HG03060 (cell line): ENCODE results near the gene SLC5A3.

Source experiments
- ATAC-seq: cut with Tn5 transposase; IDR thresholded peaks from one replicate; pipeline ENCODE4 v1.9.1; 2021; ENCODE audit warnings: low read depth, moderate number of reproducible peaks; ENCODE audit not compliant: unreplicated experiment

Gene SLC5A3

DNA sequence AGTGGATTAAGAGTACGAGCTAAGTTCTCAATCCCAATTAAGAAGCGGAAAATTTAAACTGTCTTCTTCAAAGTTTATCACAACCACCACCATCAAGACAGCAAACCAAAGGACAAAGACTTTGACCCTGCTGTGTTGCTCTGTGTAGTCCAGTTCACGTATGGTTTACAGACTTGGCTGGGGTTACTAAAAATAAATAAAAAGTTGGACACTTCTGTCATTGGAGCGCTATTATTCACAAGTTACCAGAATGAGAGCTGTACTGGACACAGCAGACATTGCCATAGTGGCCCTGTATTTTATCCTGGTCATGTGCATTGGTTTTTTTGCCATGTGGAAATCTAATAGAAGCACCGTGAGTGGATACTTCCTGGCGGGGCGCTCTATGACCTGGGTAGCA is 21.6 kb downstream of the SLC5A3 start:
- no peak for ATAC-seq

DNA sequence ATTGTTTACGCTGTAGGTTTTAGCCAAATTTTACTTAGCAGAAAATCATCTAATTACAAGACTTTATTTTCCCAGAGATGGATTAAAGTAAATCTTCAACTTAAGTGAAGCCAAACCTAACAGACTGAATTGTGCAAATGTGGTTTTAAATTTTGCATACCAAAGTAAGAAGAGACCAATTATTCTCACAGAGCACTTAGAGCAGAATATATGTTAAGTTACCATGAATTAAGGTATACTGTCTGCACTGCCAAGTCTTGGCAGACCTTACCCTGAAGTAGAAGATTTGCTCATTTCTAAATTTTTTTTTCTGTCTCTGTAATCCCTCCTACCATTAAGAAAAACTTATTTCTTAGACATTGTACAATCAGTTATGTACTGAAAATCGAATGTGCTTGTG is 24.1 kb downstream of the SLC5A3 start:
- no peak for ATAC-seq

DNA sequence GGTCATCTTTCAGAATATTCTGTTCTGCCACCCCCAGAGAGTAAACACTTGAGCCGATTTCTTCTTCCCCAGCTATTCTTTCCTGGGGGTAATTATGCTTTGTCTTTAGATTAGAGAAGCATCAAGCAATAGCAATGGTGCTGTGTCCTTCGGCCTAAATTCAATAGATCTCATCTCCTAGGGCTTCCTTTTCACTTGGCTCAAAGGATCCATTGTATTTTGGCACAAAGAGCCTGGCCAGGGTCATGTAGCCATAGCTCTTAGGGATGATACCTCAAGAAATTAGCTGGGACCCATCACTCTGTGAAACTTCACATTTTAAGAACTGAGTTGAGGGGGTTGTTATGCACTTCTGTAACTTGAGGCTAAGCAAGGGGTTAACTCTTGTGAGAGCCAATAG is 27.0 kb downstream of the SLC5A3 start:
- ATAC-seq = no peak

DNA sequence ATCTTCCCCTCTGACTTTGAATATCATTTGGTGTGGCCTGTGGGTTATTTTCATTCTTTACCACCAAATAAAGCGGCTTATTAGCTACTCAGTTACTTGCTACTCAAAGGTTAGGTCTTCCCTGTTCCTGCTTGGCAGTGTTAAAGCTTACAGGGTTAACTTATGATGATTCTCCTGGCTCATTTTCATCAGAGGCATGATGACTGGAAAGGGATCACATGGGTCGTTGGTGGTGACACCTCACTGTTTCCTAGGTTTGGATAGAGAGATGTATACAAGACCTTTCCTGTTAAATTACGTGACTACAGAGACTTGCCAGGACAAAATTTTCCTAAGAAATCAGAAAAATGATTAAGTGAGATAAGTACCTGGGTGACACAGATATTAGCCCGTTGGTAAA is 27.4 kb downstream of the SLC5A3 start:
- no peak for ATAC-seq

DNA sequence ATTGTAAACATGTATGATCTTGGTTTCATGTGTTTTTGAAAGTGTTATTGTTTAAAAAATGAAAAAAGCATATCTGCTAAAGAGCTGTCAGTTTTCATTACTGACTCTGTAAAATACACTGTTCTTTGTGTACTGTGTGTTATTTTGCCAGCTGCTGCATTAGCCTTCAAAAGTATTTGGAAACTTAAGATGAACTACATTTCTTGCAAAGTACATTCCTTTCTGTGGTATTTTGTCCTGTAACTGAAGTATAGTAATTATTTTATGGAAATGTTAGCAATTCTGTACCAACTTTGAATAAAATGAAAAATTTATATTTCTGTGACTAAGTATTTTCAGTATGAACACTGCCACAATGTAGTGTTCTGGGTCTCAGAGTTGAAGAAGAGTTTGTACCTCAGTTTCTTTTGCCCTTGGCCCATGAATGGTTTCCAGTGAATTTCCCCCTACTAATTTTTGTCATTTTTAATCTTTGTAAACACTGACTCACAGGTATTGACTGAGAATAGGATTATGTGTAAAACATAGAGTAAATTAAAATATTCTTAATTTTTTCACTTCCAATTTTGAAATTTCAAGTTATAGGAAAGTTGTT is 32.7 kb downstream of the SLC5A3 start:
- ATAC-seq = no peak

DNA sequence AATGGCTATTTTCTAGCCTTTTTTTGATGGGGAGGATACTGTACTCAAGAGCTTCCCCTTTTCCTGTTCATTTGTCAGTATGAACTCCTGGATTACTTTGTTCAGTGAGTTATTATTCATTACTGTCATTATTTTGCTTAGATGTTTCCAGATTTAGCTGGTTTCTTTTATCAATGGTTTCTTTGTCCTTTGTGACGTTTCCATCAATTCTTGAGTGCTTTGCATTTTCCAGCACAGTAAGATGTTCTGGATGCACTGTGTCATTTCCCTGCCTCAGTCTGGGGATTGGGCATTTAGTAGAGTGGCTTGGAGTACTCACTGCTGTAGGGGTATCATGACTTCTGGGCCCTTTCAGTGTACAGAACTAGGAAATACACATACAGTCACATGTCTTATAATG is 34.2 kb downstream of the SLC5A3 start:
- no peak for ATAC-seq

DNA sequence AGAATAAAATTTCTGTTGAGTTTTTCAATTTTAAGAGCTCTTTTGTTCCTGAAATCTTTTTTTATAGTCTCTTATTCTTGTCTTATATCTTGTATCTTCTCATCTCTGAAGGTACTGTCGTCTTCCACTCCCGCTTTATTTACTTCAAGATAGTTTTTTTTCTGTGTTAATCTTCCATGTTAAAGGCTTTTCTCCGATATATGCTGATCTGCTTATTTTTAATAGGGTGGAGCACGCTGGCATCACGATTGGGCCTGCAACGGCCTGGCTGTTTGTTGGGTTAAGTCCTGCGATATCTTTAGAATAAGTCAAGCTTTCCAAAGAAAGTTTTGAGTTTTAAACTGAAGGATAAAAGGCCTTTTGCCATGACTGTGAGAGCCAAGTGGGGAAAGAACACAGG is 35.7 kb downstream of the SLC5A3 start:
- no peak for ATAC-seq

DNA sequence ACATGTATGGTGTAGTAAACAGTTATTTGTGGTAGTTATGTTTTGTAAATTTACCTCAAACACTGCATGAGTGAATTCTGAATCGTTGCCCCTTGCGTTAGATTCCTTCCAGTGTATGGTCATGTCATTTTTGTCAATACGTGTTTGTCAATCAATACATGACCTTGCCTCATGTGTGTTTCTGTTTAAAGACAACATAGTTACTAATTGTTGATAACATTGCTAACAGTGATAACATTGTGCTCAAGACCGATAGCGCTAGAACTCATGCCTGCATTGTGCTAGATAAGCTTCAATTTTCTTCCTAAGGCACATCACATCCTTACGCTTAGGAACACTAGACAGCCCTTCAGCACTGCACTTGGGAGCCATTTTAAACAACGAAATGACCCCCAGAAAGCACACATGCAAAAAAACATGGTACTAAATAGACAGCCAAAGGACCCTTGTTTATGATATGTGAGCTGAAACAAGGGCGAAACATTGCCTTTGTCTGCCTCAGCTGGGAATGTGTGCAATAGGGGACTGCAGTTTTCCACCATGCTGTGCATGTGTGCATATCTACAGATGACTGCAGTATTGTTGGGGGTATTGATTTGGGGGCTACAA is 37.3 kb downstream of the SLC5A3 start:
- no peak for ATAC-seq

DNA sequence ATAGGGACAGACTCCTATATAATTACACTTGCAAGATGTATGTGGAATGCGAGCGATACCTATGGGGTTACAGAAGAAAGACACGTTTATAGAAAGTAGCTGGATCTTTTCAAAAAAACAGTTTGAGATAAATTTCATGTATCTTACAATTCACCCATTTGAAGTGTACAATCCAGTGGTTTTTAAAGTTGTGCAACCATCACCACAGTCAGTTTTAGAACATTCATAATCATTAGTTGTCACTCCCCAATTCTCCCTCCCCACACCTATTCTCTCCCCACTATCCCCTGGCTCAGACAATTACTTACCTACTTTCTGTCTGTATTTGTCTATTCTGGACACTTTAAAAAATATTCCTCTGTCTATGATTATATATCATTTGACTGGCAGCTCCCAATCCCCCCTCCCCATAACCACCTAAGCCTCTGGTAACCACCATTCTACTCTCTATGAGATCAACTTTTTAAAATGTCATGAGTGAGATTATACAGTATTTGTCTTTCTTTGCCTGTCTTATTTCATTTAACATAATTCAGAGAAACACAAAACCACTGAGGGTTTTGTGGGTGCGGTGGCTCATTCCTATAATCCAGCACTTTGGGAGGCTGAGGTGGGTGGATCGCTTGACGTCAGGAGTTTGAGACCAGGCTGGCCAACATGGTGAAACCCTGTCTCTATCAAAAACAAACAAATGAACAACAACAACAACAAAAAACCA is 39.1 kb downstream of the SLC5A3 start:
- no peak for ATAC-seq

DNA sequence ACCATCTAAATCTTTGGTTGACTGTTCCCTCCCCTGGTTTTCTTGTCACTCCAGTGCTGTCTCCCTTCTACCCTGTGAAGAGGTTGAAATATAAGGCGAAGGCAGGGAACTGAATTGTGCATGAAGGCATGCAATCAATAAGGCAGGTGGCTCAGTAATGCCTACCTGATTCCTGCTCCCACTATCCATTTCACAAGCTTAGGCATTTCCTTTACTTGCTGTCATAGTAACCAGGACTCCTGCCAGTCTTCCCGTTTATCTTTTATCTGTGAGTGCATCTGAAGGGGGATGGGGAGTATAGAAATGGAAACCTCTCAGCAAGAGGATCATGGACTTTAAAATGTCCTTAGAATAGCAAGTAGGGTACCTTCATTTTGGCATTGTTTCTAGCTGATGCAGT is 40.5 kb downstream of the SLC5A3 start:
- ATAC-seq = no peak

DNA sequence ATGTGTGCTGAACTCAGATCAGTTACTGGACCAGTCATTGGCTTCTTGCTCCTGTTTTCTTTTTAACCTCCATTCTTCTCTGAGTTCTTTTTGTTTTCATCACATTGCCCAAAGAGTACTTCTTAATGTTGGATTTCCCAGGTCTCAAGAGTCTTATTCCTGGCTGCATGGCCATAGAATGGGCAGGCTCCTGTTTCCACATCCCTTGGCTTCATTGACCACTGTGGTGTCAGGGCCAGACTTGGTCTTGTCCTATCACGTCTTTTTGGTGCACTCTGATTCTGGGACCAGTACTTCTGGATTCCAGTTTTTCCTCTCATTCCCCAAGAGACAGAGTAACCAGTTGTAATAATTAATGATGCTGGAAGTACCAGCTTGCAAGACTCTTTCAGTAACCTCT is 41.8 kb downstream of the SLC5A3 start:
- ATAC-seq = no peak

DNA sequence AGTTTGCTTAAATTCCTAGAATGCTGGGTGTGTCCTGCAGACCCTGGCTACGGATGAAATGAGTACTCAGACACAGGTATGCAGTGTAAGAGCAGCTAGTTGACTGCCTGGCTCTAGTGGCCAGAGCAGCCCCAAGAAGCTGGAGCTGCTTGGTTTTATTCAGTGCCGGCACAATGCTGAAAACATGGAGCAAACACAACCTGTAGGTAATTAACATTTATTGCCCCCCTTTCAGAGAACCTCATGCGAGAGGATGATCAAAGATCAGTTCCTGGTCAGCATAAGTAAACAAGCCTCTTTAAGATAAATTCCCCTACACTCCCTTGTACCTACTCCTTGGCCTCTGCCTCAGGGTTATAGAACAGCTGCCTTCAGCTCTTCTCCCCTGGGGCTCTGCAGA is 43.2 kb downstream of the SLC5A3 start:
- ATAC-seq = no peak

DNA sequence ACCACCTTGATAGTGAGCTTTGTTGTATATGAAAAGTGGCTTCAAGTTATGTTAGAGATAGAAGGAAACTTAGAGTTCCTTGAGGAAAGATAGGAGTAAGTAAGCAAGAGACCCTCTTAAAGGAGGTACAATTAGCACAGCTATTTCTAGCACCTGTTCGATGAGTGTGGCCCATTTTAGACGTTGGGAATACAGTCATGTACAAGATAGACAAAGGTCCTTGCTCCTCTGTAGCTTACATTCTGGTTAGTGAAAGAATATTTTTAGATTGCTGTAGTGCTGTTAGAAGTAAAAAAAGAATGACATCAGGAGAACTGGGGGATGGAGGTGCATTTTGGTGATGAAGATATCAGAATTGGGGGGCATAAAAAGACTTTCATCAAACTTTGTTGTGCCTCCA is 47.5 kb downstream of the SLC5A3 start:
- ATAC-seq = no peak

DNA sequence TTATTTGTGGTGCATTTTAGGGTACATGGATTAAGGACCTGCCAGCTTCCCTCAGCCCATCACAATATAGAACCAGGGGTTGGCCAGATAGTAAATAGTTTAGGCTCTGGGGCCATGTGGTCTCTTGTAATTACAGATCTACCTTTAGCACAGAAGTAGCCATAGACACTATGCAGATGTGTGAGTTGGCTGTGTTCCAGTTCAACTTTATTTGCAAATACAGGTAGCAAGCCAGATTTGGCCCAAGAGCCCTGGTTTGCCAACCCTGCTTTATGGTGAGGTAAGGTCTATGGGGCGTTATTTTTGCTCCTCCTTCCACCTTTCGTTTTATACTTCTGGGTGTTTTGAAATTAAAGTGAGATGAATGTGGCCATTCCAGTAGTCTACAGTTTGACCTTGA is 48.7 kb downstream of the SLC5A3 start:
- no peak for ATAC-seq
